HEK293 (cell line): ENCODE results near the gene LIME1.

Source experiments
- CTCF ChIA-PET: fragments of 350-600 bp; formaldehyde crosslinking; extraction: SDS; loops from one replicate; lab custom pipeline; 2021; ENCODE audit warnings: antibody characterized with exemption; lab: Yijun Ruan, JAX
- POLR2A ChIA-PET: fragments of 300-600 bp; formaldehyde crosslinking; extraction: SDS; loops from one replicate; lab custom pipeline; 2020; ENCODE audit warnings: antibody characterized with exemption, inconsistent platforms; lab: Yijun Ruan, JAX
- H3K27ac ChIP-seq: fragments of 200-500 bp; sonication (Bioruptor generic); 2 replicates; pipeline ENCODE4 v1.5.1; 2014; ENCODE audit warnings: low read depth, low read length, control low read depth, inconsistent platforms; ENCODE audit errors: extremely low read depth
- H3K36me3 ChIP-seq, 2 experiments: fragments of 200-500 bp in 1 of 2; sonication (Bioruptor generic) in 1 of 2; 1 replicate in 1 of 2; 2 replicates in 1 of 2; pipeline ENCODE4 v1.5.1; 2014 to 2017; ENCODE audit warnings: inconsistent platforms in 2 of 2, low read length in 2 of 2; ENCODE audit not compliant: control insufficient read depth in 2 of 2, insufficient read depth in 1 of 2
- H3K4me1 ChIP-seq: fragments of 200-500 bp; sonication (Bioruptor generic); 2 replicates; pipeline ENCODE4 v1.5.1; 2014; ENCODE audit warnings: mild to moderate bottlenecking, low read length, inconsistent platforms; ENCODE audit not compliant: control insufficient read depth, insufficient read depth
- H3K4me3 ChIP-seq: 2 replicates; pipeline ENCODE4 v1.5.1; 2011; ENCODE audit warnings: low read depth, mild to moderate bottlenecking, control low read depth, low read length, moderate library complexity
- H3K9me3 ChIP-seq: fragments of 200-500 bp; sonication (Bioruptor generic); 2 replicates; pipeline ENCODE4 v1.5.1; 2014; ENCODE audit warnings: low read depth, low read length, inconsistent platforms; ENCODE audit not compliant: control insufficient read depth, insufficient read depth
- KLF7 ChIP-seq: fragments of 450-650 bp; formaldehyde crosslinking; IDR thresholded peaks from 2 replicates; pipeline ENCODE4 v1.5.1; 2016; ENCODE audit warnings: missing biosample characterization, missing genetic modification characterization, borderline replicate concordance
- ZFP37 ChIP-seq: fragments of 450-650 bp; formaldehyde crosslinking; IDR thresholded peaks from 2 replicates; pipeline ENCODE4 v1.5.1; 2016; ENCODE audit warnings: missing biosample characterization, missing genetic modification characterization
- ZFP69B ChIP-seq: fragments of 450-650 bp; formaldehyde crosslinking; IDR thresholded peaks from 2 replicates; pipeline ENCODE4 v1.5.1; 2016; ENCODE audit warnings: missing biosample characterization, missing genetic modification characterization
- ZNF10 ChIP-seq: fragments of 450-650 bp; formaldehyde crosslinking; IDR thresholded peaks from 2 replicates; pipeline ENCODE4 v1.5.1; 2017; ENCODE audit warnings: missing biosample characterization, missing genetic modification characterization
- ZNF112 ChIP-seq: fragments of 450-650 bp; formaldehyde crosslinking; IDR thresholded peaks from 2 replicates; pipeline ENCODE4 v1.5.0; 2017; ENCODE audit warnings: missing biosample characterization, missing genetic modification characterization
- ZNF121 ChIP-seq: fragments of 450-650 bp; formaldehyde crosslinking; IDR thresholded peaks from 2 replicates; pipeline ENCODE4 v1.5.1; 2016; ENCODE audit warnings: missing biosample characterization, missing genetic modification characterization
- ZNF16 ChIP-seq: fragments of 450-650 bp; formaldehyde crosslinking; IDR thresholded peaks from 2 replicates; pipeline ENCODE4 v1.5.1; 2016; ENCODE audit warnings: low read depth, missing biosample characterization, missing genetic modification characterization
- ZNF174 ChIP-seq: fragments of 450-650 bp; formaldehyde crosslinking; IDR thresholded peaks from 2 replicates; pipeline ENCODE4 v1.5.0; 2017; ENCODE audit warnings: missing biosample characterization, mild to moderate bottlenecking, missing genetic modification characterization
- ZNF184 ChIP-seq: fragments of 450-650 bp; IDR thresholded peaks from 2 replicates; pipeline ENCODE4 v1.5.1; 2018; ENCODE audit warnings: missing biosample characterization, mild to moderate bottlenecking, missing genetic modification characterization
- ZNF416 ChIP-seq: fragments of 450-650 bp; formaldehyde crosslinking; IDR thresholded peaks from 2 replicates; pipeline ENCODE4 v1.5.1; 2016; ENCODE audit warnings: missing biosample characterization, missing genetic modification characterization
- ZNF510 ChIP-seq: fragments of 450-650 bp; formaldehyde crosslinking; IDR thresholded peaks from 2 replicates; pipeline ENCODE4 v1.5.1; 2018; ENCODE audit warnings: mild to moderate bottlenecking, missing genetic modification characterization, missing biosample characterization; ENCODE audit not compliant: insufficient replicate concordance
- ZNF560 ChIP-seq: fragments of 450-650 bp; formaldehyde crosslinking; IDR thresholded peaks from 2 replicates; pipeline ENCODE4 v1.5.1; 2017; ENCODE audit warnings: missing biosample characterization, missing genetic modification characterization, borderline replicate concordance
- ZNF776 ChIP-seq: fragments of 450-650 bp; formaldehyde crosslinking; IDR thresholded peaks from 2 replicates; pipeline ENCODE4 v1.5.0; 2017; ENCODE audit warnings: missing biosample characterization, missing genetic modification characterization, borderline replicate concordance
- ZNF843 ChIP-seq: fragments of 450-650 bp; formaldehyde crosslinking; IDR thresholded peaks from 2 replicates; pipeline ENCODE4 v1.5.1; 2016; ENCODE audit warnings: missing biosample characterization, missing genetic modification characterization
- ZSCAN16 ChIP-seq: fragments of 450-650 bp; formaldehyde crosslinking; IDR thresholded peaks from 2 replicates; pipeline ENCODE4 v1.5.1; 2016; ENCODE audit warnings: missing biosample characterization, missing genetic modification characterization
- ZXDB ChIP-seq: fragments of 450-650 bp; formaldehyde crosslinking; IDR thresholded peaks from 2 replicates; pipeline ENCODE4 v1.5.1; 2016; ENCODE audit warnings: missing biosample characterization, missing genetic modification characterization
- TF ChIP-seq, protein P1 (sequence below): fragments of 450-650 bp; formaldehyde crosslinking; IDR thresholded peaks from 2 replicates; pipeline ENCODE4 v1.5.1; 2016; ENCODE audit warnings: missing biosample characterization, missing genetic modification characterization
- TF ChIP-seq, protein P2 (sequence below): fragments of 450-650 bp; IDR thresholded peaks from 2 replicates; pipeline ENCODE4 v1.5.1; 2018; ENCODE audit warnings: missing biosample characterization, missing genetic modification characterization
- TF ChIP-seq, protein P3 (sequence below): fragments of 450-650 bp; formaldehyde crosslinking; IDR thresholded peaks from 2 replicates; pipeline ENCODE4 v1.5.1; 2016; ENCODE audit warnings: missing biosample characterization, missing genetic modification characterization, low read depth
- TF ChIP-seq, protein P4 (sequence below): fragments of 450-650 bp; formaldehyde crosslinking; IDR thresholded peaks from 2 replicates; pipeline ENCODE4 v1.5.1; 2016; ENCODE audit warnings: missing biosample characterization, missing genetic modification characterization
- TF ChIP-seq, protein P5 (sequence below): fragments of 450-650 bp; formaldehyde crosslinking; conservative IDR thresholded peaks from 2 replicates; pipeline ENCODE4 v1.5.1; 2016; ENCODE audit warnings: low read depth, missing biosample characterization, missing genetic modification characterization
- TF ChIP-seq, protein P6 (sequence below): fragments of 450-650 bp; formaldehyde crosslinking; IDR thresholded peaks from 2 replicates; pipeline ENCODE4 v1.5.0; 2017; ENCODE audit warnings: missing biosample characterization, missing genetic modification characterization, borderline replicate concordance

LIME1 gene

DNA sequence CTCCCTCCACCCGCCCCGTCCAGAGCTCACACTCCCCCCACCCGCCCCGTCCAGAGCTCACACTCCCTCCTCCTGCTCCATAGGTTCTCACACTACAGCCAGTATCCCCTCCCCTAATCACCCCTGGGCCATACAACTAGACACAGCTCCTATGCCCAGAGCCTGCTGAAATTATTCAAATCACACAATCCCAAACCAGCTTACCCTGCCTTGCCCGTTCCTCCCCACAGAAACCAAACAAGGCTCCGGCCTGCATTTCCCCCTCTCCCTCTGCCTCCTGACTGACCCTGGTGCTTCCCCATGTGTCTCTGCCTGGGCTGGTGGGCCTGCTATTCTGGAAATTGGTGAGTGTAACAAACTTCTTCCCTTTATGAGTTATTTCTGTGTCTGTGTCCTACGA, 21.7 kb downstream of the LIME1 start:
- no peaks in the 10 kb centered on the region for H3K9me3 ChIP-seq
- no peak overlapping the region for H3K4me3 ChIP-seq
- TF ChIP-seq ZNF112 (tag by site-specific recombination) (no peak), ZSCAN16 (tag by site-specific recombination) (no peak), ZFP37 (no peak), KLF7 (tag by site-specific recombination) (no peak)
- TF ChIP-seq, protein P1, sequence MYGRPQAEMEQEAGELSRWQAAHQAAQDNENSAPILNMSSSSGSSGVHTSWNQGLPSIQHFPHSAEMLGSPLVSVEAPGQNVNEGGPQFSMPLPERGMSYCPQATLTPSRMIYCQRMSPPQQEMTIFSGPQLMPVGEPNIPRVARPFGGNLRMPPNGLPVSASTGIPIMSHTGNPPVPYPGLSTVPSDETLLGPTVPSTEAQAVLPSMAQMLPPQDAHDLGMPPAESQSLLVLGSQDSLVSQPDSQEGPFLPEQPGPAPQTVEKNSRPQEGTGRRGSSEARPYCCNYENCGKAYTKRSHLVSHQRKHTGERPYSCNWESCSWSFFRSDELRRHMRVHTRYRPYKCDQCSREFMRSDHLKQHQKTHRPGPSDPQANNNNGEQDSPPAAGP (tag by site-specific recombination): peak; percentile 54; the same call in 1 of the 2 replicates
- TF ChIP-seq, all 188 proteins: peak for 1
- CTCF ChIA-PET: no interaction called here
- Histone ChIP-seq H3K27ac (no peak overlapping the region), H3K4me1 (no peaks in the 10 kb centered on the region), H3K36me3 (no peaks in the 10 kb centered on the region)
- POLR2A ChIA-PET: no interaction called here

DNA sequence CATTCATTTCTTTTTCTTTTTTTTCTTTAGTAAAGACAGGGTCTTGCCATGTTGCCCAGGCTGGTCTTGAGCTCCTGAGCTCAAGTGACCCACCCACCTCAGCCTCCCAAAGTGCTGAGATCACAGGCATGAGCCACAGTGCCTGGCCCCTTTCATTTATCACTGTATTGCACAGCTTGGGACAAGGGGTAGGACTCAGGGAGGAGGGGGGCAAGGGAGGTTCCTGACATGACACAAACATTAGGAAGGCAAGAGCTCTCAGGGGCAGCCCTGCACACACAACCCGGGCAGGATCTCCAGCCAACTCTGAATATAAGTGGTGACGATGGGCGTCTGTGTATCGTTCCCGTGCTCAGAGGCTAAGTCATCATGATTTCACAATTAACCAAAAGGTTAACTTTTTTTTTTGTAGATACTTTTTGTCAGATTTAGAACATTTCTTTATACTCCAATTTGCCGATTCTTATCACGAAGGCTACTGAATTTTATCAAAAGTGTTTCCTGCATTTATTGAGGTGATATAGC, 23.0 kb downstream of the LIME1 start:
- CTCF ChIA-PET: interaction anchor here (0.6 to 1.1 kb wide), 3 partner anchors 14 to 30 kb away, joined by 3 to 5 read pairs (median 4); no protein-coding TSS in a partner anchor
- POLR2A ChIA-PET: no interaction called here
- TF ChIP-seq ZNF560 (tag by site-specific recombination): no peak
- no peak for TF ChIP-seq ZNF16 (tag by site-specific recombination)
- TF ChIP-seq, protein P2, sequence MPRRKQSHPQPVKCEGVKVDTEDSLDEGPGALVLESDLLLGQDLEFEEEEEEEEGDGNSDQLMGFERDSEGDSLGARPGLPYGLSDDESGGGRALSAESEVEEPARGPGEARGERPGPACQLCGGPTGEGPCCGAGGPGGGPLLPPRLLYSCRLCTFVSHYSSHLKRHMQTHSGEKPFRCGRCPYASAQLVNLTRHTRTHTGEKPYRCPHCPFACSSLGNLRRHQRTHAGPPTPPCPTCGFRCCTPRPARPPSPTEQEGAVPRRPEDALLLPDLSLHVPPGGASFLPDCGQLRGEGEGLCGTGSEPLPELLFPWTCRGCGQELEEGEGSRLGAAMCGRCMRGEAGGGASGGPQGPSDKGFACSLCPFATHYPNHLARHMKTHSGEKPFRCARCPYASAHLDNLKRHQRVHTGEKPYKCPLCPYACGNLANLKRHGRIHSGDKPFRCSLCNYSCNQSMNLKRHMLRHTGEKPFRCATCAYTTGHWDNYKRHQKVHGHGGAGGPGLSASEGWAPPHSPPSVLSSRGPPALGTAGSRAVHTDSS (tag by site-specific recombination): no peak
- TF ChIP-seq ZXDB (tag by site-specific recombination): no peak
- TF ChIP-seq ZNF510 (tag by site-specific recombination): no peak
- TF ChIP-seq, protein P3, sequence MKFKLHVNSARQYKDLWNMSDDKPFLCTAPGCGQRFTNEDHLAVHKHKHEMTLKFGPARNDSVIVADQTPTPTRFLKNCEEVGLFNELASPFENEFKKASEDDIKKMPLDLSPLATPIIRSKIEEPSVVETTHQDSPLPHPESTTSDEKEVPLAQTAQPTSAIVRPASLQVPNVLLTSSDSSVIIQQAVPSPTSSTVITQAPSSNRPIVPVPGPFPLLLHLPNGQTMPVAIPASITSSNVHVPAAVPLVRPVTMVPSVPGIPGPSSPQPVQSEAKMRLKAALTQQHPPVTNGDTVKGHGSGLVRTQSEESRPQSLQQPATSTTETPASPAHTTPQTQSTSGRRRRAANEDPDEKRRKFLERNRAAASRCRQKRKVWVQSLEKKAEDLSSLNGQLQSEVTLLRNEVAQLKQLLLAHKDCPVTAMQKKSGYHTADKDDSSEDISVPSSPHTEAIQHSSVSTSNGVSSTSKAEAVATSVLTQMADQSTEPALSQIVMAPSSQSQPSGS: no peak
- no peak for TF ChIP-seq ZFP69B (tag by site-specific recombination)
- no peak for TF ChIP-seq ZNF174
- TF ChIP-seq, protein P4, sequence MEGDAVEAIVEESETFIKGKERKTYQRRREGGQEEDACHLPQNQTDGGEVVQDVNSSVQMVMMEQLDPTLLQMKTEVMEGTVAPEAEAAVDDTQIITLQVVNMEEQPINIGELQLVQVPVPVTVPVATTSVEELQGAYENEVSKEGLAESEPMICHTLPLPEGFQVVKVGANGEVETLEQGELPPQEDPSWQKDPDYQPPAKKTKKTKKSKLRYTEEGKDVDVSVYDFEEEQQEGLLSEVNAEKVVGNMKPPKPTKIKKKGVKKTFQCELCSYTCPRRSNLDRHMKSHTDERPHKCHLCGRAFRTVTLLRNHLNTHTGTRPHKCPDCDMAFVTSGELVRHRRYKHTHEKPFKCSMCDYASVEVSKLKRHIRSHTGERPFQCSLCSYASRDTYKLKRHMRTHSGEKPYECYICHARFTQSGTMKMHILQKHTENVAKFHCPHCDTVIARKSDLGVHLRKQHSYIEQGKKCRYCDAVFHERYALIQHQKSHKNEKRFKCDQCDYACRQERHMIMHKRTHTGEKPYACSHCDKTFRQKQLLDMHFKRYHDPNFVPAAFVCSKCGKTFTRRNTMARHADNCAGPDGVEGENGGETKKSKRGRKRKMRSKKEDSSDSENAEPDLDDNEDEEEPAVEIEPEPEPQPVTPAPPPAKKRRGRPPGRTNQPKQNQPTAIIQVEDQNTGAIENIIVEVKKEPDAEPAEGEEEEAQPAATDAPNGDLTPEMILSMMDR (tag by site-specific recombination): no peak
- no peak for TF ChIP-seq ZNF843
- TF ChIP-seq ZNF10 (tag by site-specific recombination): no peak
- no peak for TF ChIP-seq ZNF121 (tag by site-specific recombination)
- TF ChIP-seq ZNF776 (tag by site-specific recombination): no peak
- TF ChIP-seq, protein P5, sequence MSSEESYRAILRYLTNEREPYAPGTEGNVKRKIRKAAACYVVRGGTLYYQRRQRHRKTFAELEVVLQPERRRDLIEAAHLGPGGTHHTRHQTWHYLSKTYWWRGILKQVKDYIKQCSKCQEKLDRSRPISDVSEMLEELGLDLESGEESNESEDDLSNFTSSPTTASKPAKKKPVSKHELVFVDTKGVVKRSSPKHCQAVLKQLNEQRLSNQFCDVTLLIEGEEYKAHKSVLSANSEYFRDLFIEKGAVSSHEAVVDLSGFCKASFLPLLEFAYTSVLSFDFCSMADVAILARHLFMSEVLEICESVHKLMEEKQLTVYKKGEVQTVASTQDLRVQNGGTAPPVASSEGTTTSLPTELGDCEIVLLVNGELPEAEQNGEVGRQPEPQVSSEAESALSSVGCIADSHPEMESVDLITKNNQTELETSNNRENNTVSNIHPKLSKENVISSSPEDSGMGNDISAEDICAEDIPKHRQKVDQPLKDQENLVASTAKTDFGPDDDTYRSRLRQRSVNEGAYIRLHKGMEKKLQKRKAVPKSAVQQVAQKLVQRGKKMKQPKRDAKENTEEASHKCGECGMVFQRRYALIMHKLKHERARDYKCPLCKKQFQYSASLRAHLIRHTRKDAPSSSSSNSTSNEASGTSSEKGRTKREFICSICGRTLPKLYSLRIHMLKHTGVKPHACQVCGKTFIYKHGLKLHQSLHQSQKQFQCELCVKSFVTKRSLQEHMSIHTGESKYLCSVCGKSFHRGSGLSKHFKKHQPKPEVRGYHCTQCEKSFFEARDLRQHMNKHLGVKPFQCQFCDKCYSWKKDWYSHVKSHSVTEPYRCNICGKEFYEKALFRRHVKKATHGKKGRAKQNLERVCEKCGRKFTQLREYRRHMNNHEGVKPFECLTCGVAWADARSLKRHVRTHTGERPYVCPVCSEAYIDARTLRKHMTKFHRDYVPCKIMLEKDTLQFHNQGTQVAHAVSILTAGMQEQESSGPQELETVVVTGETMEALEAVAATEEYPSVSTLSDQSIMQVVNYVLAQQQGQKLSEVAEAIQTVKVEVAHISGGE (tag by site-specific recombination): no peak
- no peak for TF ChIP-seq ZNF184 (tag by site-specific recombination)
- TF ChIP-seq, protein P6, sequence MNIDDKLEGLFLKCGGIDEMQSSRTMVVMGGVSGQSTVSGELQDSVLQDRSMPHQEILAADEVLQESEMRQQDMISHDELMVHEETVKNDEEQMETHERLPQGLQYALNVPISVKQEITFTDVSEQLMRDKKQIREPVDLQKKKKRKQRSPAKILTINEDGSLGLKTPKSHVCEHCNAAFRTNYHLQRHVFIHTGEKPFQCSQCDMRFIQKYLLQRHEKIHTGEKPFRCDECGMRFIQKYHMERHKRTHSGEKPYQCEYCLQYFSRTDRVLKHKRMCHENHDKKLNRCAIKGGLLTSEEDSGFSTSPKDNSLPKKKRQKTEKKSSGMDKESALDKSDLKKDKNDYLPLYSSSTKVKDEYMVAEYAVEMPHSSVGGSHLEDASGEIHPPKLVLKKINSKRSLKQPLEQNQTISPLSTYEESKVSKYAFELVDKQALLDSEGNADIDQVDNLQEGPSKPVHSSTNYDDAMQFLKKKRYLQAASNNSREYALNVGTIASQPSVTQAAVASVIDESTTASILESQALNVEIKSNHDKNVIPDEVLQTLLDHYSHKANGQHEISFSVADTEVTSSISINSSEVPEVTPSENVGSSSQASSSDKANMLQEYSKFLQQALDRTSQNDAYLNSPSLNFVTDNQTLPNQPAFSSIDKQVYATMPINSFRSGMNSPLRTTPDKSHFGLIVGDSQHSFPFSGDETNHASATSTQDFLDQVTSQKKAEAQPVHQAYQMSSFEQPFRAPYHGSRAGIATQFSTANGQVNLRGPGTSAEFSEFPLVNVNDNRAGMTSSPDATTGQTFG (tag by site-specific recombination): no peak
- TF ChIP-seq ZNF416 (tag by site-specific recombination): no peak

More for the DNA sequence above, 23.0 kb downstream of the LIME1 start:
- no peaks in the 10 kb centered on the region for H3K9me3 ChIP-seq
- no peaks in the 10 kb centered on the region for H3K36me3 ChIP-seq
- H3K4me3 ChIP-seq: no peak overlapping the region
- H3K27ac ChIP-seq: no peak overlapping the region
- H3K4me1 ChIP-seq: no peaks in the 10 kb centered on the region
